GM21423 (cell line): ENCODE measurements around the gene ASS1.

Experiments
- ATAC-seq: cut with Tn5 transposase; IDR thresholded peaks from one replicate; pipeline ENCODE4 v1.9.1; 2021; ENCODE audit warnings: mild to moderate bottlenecking, moderate library complexity; ENCODE audit not compliant: unreplicated experiment

The ASS1 gene

GRCh38 chr9:130549093-130549735 lies 104.5 kb downstream of the ASS1 start:
- ATAC-seq, result no peak
